Endometrial microvascular endothelial cells (primary cell): Measurements from ENCODE around the gene AMT. TPM values are rescaled to one million over a fixed set of nuclear protein-coding genes. Genes with fewer than 3 reads are reported as not detected.

Experiments
- total RNA-seq: library from RNA; depleted of rRNA; stranded (reverse); fragments of >200 nt; gene quantifications from one replicate; pipeline ENCODE4 v1.2.3, GENCODE V29; 2015; ENCODE audit errors: inconsistent ontology term

Gene AMT
- total RNA-seq, 1 donor from 2014 or later: not detected

Other genes starting within 250 kb of the AMT start
- 0.74 TPM for gene C3orf62, start 145.2 kb downstream of the AMT start, total RNA-seq
- 16.7 TPM for gene USP4, start 82.4 kb downstream of the AMT start, total RNA-seq
- gene GPX1, start 64.1 kb downstream of the AMT start, total RNA-seq: 644 TPM
- gene RHOA, start 10.5 kb downstream of the AMT start, total RNA-seq: 730 TPM
- 32.3 TPM for gene TCTA, start 10.1 kb downstream of the AMT start, total RNA-seq
- gene NICN1, start 6.9 kb upstream of the AMT start, total RNA-seq: 6.3 TPM
- 107 TPM for gene DAG1, start 47.8 kb upstream of the AMT start, total RNA-seq
- 0.09 TPM for gene BSN, start 132.0 kb upstream of the AMT start, total RNA-seq